Sigmoid colon (tissue), 7 donors: ENCODE results near the gene CYP2A13. TPM values are rescaled to one million over a fixed set of nuclear protein-coding genes. Genes with fewer than 3 reads are reported as not detected.
"Not testable (repeated sequence)": the region's sequence is repeated elsewhere in the genome, so short reads cannot be mapped to it uniquely, and the experiment has no call there.

ENCODE experiments used
- DNase-seq: peaks from one replicate; pipeline ENCODE4 v3.0.0-alpha.2; 2019
- H3K27ac ChIP-seq, 4 donors: fragments of 200-600 bp; sonication (generic); one replicate each; pipeline ENCODE4 v1.5.1; 2016 to 2019; ENCODE audit warnings: mild to moderate bottlenecking in 1 of 4
- H3K27me3 ChIP-seq, 3 donors: fragments of 200-600 bp; sonication (generic); one replicate each; pipeline ENCODE4 v1.5.1; 2019; ENCODE audit warnings: mild to moderate bottlenecking in 1 of 3
- H3K36me3 ChIP-seq, 4 donors: fragments of 200-600 bp; sonication (generic); one replicate each; pipeline ENCODE4 v1.5.1; 2016 to 2019
- H3K4me1 ChIP-seq, 4 donors: fragments of 200-600 bp; sonication (generic); one replicate each; pipeline ENCODE4 v1.5.1; 2017 to 2019
- H3K4me3 ChIP-seq, 4 donors: fragments of 200-600 bp; sonication (generic); one replicate each; pipeline ENCODE4 v1.5.1; 2017 to 2019; ENCODE audit warnings: mild to moderate bottlenecking in 2 of 4, moderate library complexity in 1 of 4
- H3K9me3 ChIP-seq, 4 donors: fragments of 200-600 bp in 3 of 4; sonication (generic) in 3 of 4; one replicate each; pipeline versions ENCODE4 v1.5.1 to v1.6.1; 2013 to 2019
- CTCF ChIP-seq, 4 experiments: fragments of 450-650 bp in 3 of 4; fragments of 200-600 bp in 1 of 4; IDR thresholded peaks; one replicate each; pipeline ENCODE4 v1.5.1; 2016 to 2019; ENCODE audit warnings: antibody characterized with exemption in 4 of 4, mild to moderate bottlenecking in 3 of 4, moderate library complexity in 2 of 4
- EP300 ChIP-seq, 4 donors: sonication (generic); formaldehyde crosslinking; IDR thresholded peaks; one replicate each; pipeline ENCODE4 v1.6.1; 2017; ENCODE audit warnings: antibody characterized with exemption in 4 of 4
- POLR2A ChIP-seq, 2 donors: fragments of 450-650 bp; IDR thresholded peaks; one replicate each; pipeline ENCODE4 v1.6.1; 2016; ENCODE audit warnings: antibody characterized with exemption in 2 of 2, mild to moderate bottlenecking in 2 of 2, moderate library complexity in 2 of 2
- POLR2AphosphoS5 ChIP-seq, 4 donors: sonication (generic); formaldehyde crosslinking; IDR thresholded peaks; one replicate each; pipeline ENCODE4 v1.6.1; 2017; ENCODE audit warnings: antibody characterized with exemption in 4 of 4
- WGBS, 2 donors: extraction: QIAGEN DNeasy Blood & Tissue Kit; methylation state at CpG; one replicate each; pipeline ENCODE4 v1.1.7; 2013; 5-methylcytosine and 5-hydroxymethylcytosine counted together
- intact Hi-C: fragments of 100-400 bp; cut with DNase I; formaldehyde crosslinking; loops from one replicate; pipeline ENCODE4 v1.15.1; 2023
- polyA plus RNA-seq, 3 donors: library from polyadenylated mRNA; stranded (reverse); fragments of 200-250 nt; gene quantifications; one replicate each; pipeline ENCODE4 v1.2.3, GENCODE V29; 2013
- total RNA-seq, 4 donors: library from RNA; depleted of rRNA; stranded (reverse); fragments of >200 nt; gene quantifications; one replicate each; pipeline ENCODE4 v1.1.0, GENCODE V29; 2016
- donor health status: healthy with polysubstance abuse.
- donor health status: Bipolar disorder and iron deficiency.
- donor health status: healthy.

CYP2A13 gene
- not detected for total RNA-seq
- not detected for polyA plus RNA-seq

DNA sequence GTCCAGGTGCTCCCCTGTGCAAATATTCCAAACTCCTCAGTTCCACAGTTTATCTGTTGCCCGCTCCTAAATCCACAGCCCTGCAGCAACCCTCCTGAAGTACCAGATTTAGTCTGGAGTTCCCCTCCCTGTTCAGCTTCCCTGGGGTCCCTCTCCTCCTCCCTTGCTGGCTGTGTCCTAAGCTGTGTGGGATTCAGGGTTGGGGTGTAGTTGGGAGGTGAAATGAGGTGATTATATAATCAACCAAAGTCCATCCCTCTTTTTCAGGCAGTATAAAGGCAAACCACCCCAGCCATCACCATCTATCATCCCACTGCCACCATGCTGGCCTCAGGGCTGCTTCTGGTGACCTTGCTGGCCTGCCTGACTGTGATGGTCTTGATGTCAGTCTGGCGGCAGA lies at the start of gene CYP2A13:
Gene CYP2A13, plus strand, starts transcription at position 301 of the 400 bp plus-strand sequence. Its CDS starts 21 bp downstream, at position 322.
- Histone ChIP-seq H3K27me3 (peaks cover 2 to 42% (median 17%) of the 10 kb centered on the region in 3 donors), H3K4me1 (no peaks in the 10 kb centered on the region), H3K27ac (no peak within 1 kb of the TSS), H3K36me3 (no peaks in the 10 kb centered on the region), H3K4me3 (no peak within 1 kb of the TSS), H3K9me3 (no peaks in the 10 kb centered on the region)
- TF ChIP-seq EP300 (IDR thresholded peaks at IDR 0.05) (no peak), POLR2A (IDR thresholded peaks at IDR 0.05) (no peak), CTCF (IDR thresholded peaks at IDR 0.05) (no peak), POLR2AphosphoS5 (IDR thresholded peaks at IDR 0.05) (no peak)
- intact Hi-C loops = no loop called here
- no peak for DNase-seq
- WGBS, 2 donors = 82 to 86% methylated on average over 2 of the region's 2 CpGs

- Histone ChIP-seq H3K36me3 (no peaks in the 10 kb centered on the region), H3K9me3 (no peaks in the 10 kb centered on the region), H3K4me1 (no peaks in the 10 kb centered on the region), H3K4me3 (no peak overlapping the region), H3K27me3 (no peaks in the 10 kb centered on the region), H3K27ac (no peak overlapping the region)
- intact Hi-C loops = no loop called here
- DNase-seq = no peak
- 92 to 95% methylated on average over 1 of the region's 1 CpG for WGBS, 2 donors
- no peak for TF ChIP-seq POLR2AphosphoS5 (IDR thresholded peaks at IDR 0.05)
- TF ChIP-seq EP300 (IDR thresholded peaks at IDR 0.05) = no peak
- TF ChIP-seq POLR2A (IDR thresholded peaks at IDR 0.05) = no peak
- TF ChIP-seq CTCF (IDR thresholded peaks at IDR 0.05) = no peak
Observed at GRCh38 chr19:41039806-41040205, 48.4 kb upstream of the CYP2A13 start.

DNA sequence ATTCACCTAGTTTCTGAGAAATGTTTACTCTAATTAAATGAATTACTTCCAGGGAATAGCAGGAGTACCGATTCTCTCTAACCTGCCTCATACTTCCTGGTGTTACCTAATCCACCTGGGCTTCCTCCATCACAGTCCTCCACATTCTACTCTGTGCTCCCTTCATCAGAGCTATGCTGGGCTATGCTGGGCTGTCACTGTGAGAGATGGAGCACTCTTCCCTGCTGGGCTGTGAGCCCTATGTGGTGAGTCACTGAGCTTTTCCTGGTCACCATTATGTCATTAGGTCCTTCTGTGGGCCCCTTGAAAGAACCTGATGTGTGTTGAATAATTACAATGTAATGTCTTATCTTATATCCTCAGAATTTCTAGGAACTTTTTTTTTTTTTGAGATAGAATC lies 43.2 kb upstream of the CYP2A13 start:
- H3K36me3 ChIP-seq, DNase-seq, intact Hi-C loops, H3K4me3 ChIP-seq, H3K4me1 ChIP-seq, H3K9me3 ChIP-seq, H3K27ac ChIP-seq: not testable (repeated sequence)
- peaks cover 0 to 12% (median 0%) of the 10 kb centered on the region in 3 donors for H3K27me3 ChIP-seq
- 22 to 53% methylated on average over 1 of the region's 1 CpG for WGBS, 2 donors

GRCh38 chr19:41050426-41050825 lies 37.8 kb upstream of the CYP2A13 start:
- Histone ChIP-seq H3K9me3 (no peaks in the 10 kb centered on the region), H3K27me3 (peaks cover 0 to 12% (median 0%) of the 10 kb centered on the region in 3 donors), H3K27ac (no peak overlapping the region), H3K4me3 (no peak overlapping the region), H3K4me1 (no peaks in the 10 kb centered on the region), H3K36me3 (no peaks in the 10 kb centered on the region)
- DNase-seq = no peak
- no peak for TF ChIP-seq EP300 (IDR thresholded peaks at IDR 0.05)
- no peak for TF ChIP-seq POLR2AphosphoS5 (IDR thresholded peaks at IDR 0.05)
- TF ChIP-seq CTCF (IDR thresholded peaks at IDR 0.05) = no peak
- no peak for TF ChIP-seq POLR2A (IDR thresholded peaks at IDR 0.05)
- whole genome bisulfite sequencing, 2 donors = 85 to 90% methylated on average over 13 of the region's 13 CpGs
- intact Hi-C loops = no loop called here

DNA sequence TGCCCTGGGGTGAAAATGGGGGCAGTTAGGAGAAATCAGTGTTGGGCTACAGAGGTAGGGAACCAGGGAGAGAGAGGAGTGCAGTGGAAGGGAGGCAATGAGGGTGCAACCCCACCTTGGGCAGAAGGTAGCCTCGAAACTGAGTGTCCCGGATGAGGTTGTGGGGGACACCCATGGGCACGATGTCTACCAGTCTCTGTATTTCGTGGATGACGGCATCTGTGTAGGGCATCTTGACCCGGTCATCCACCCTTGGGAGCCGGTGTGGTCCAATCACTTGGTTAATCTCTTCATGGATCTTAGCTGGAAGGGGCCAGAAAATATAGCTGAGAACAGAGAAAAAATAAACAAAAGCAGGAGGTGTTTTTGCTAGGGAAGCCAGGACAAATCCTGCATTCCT lies 36.1 kb upstream of the CYP2A13 start:
- intact Hi-C loops, H3K4me3 ChIP-seq, H3K9me3 ChIP-seq, H3K4me1 ChIP-seq, H3K27ac ChIP-seq, H3K36me3 ChIP-seq, DNase-seq: not testable (repeated sequence)
- WGBS, 2 donors = 84 to 89% methylated on average over 7 of the region's 7 CpGs
- peaks cover 0 to 12% (median 0%) of the 10 kb centered on the region in 3 donors for H3K27me3 ChIP-seq

GRCh38 chr19:41053331-41053730 lies 34.9 kb upstream of the CYP2A13 start:
- WGBS, 2 donors = 52 to 78% methylated on average over 10 of the region's 10 CpGs
- DNase-seq, intact Hi-C loops, H3K27ac ChIP-seq, H3K36me3 ChIP-seq, H3K9me3 ChIP-seq, H3K4me3 ChIP-seq, H3K4me1 ChIP-seq: not testable (repeated sequence)
- H3K27me3 ChIP-seq = peaks cover 0 to 12% (median 0%) of the 10 kb centered on the region in 3 donors
